ENCODE measurements around the gene LAYN. TPM values are rescaled to one million over a fixed set of nuclear protein-coding genes. Genes with fewer than 3 reads are reported as not detected.

LAYN gene, protein sequence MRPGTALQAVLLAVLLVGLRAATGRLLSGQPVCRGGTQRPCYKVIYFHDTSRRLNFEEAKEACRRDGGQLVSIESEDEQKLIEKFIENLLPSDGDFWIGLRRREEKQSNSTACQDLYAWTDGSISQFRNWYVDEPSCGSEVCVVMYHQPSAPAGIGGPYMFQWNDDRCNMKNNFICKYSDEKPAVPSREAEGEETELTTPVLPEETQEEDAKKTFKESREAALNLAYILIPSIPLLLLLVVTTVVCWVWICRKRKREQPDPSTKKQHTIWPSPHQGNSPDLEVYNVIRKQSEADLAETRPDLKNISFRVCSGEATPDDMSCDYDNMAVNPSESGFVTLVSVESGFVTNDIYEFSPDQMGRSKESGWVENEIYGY
- total RNA-seq = 15.8 and 16.5 TPM in 2 replicates

DNA sequence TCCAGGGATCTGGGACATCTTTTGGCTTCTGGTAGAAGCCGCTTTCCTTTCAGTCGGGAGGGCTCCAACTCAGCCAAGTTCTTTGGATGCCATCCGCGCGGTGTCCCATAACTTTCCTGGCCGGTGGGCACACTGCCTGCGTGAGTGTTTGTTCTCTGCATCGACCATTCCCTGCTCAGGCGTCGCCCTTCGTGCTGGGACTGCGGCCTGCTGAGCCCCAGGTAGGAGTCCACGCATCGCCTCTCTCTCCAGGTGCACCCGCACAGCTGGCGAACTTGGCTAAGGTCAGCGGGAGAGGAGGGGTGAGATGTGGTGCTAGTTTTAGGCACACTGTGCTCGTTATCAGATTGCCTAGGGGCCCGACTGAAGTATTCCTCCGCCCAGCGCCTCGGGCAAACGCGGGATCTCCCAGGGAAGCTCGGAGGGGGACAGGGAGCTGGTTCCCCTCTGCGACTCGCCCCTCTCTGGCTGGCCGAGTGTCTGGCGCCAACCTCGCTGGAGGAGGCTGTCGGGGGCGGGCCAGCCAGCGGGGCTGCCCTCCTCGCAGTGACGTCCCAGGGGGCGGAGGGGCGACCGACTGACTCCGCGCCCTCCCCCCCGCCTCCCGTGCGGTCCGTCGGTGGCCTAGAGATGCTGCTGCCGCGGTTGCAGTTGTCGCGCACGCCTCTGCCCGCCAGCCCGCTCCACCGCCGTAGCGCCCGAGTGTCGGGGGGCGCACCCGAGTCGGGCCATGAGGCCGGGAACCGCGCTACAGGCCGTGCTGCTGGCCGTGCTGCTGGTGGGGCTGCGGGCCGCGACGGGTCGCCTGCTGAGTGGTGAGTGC, at the start of gene LAYN:
TSS of gene LAYN (plus strand) at position 607 of the 823 bp plus-strand sequence. CDS start at position 731, 124 bp downstream.
- H3K27ac Mint-ChIP-seq = peak within 1 kb of the TSS; percentile 65
- intact Hi-C loops (cut with micrococcal nuclease) = loop anchor here (2.0 kb wide), 1 partner anchor 14 kb away; no protein-coding TSS in a partner anchor

DNA sequence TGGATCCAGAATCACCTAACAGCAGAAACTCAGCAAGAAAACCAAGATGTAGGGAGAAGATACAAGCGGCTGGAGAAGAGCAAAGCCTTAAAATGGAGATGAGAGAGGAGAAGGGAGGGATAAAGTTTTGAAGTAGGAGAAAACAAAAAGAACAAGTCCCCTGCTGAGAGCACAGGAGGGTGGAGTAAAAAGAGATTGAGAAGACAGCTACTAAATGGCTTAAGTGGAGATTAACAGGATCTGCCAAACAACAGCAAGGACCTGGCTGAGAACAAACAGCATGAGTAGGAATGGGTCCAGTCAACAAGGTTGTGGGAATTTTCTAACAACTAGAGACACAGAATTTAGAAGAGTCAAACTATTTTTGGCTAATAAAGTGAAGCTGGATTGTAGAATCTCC, 46.5 kb upstream of the LAYN start:
- no peaks in the 10 kb centered on the region for H3K4me1 Mint-ChIP-seq (ENCODE audit: low read depth)
- no peak for DNase-seq (ENCODE audit: low spot score)
- peaks cover 40% of the 10 kb centered on the region for H3K27me3 Mint-ChIP-seq (ENCODE audit: low read depth)
- H3K9me3 Mint-ChIP-seq = no peaks in the 10 kb centered on the region
- intact Hi-C loops (cut with micrococcal nuclease) = no loop called here
- no peak overlapping the region for H3K4me3 Mint-ChIP-seq (ENCODE audit: low read depth)
- H3K36me3 Mint-ChIP-seq (ENCODE audit: low read depth) = no peaks in the 10 kb centered on the region
- H3K27ac Mint-ChIP-seq = no peak overlapping the region

More for the DNA sequence above, at the start of gene LAYN:
- Mint-ChIP-seq H3K36me3 (ENCODE audit: low read depth) (no peaks in the 10 kb centered on the region), H3K9me3 (no peaks in the 10 kb centered on the region), H3K4me3 (ENCODE audit: low read depth) (peak within 1 kb of the TSS; percentile 72), H3K27me3 (ENCODE audit: low read depth) (peaks cover 72% of the 10 kb centered on the region), H3K4me1 (ENCODE audit: low read depth) (peaks cover 24% of the 10 kb centered on the region)
- peak; percentile 14 for DNase-seq (ENCODE audit: low spot score)

GRCh38 chr11:111499483-111499882, 41.0 kb upstream of the LAYN start:
- no peaks in the 10 kb centered on the region for H3K4me1 Mint-ChIP-seq (ENCODE audit: low read depth)
- DNase-seq (ENCODE audit: low spot score) = no peak
- no peaks in the 10 kb centered on the region for H3K9me3 Mint-ChIP-seq
- no peaks in the 10 kb centered on the region for H3K36me3 Mint-ChIP-seq (ENCODE audit: low read depth)
- intact Hi-C loops (cut with micrococcal nuclease) = no loop called here
- H3K27me3 Mint-ChIP-seq (ENCODE audit: low read depth) = peaks cover 58% of the 10 kb centered on the region
- H3K27ac Mint-ChIP-seq = no peak overlapping the region
- no peak overlapping the region for H3K4me3 Mint-ChIP-seq (ENCODE audit: low read depth)

- Mint-ChIP-seq H3K36me3 (ENCODE audit: low read depth) (no peaks in the 10 kb centered on the region), H3K27me3 (ENCODE audit: low read depth) (peaks cover 57% of the 10 kb centered on the region), H3K4me3 (ENCODE audit: low read depth) (no peak overlapping the region), H3K9me3 (no peaks in the 10 kb centered on the region), H3K4me1 (ENCODE audit: low read depth) (no peaks in the 10 kb centered on the region), H3K27ac (no peak overlapping the region)
- intact Hi-C loops (cut with micrococcal nuclease) = no loop called here
- no peak for DNase-seq (ENCODE audit: low spot score)
Measured at GRCh38 chr11:111500481-111500880, 40.0 kb upstream of the LAYN start.

DNA sequence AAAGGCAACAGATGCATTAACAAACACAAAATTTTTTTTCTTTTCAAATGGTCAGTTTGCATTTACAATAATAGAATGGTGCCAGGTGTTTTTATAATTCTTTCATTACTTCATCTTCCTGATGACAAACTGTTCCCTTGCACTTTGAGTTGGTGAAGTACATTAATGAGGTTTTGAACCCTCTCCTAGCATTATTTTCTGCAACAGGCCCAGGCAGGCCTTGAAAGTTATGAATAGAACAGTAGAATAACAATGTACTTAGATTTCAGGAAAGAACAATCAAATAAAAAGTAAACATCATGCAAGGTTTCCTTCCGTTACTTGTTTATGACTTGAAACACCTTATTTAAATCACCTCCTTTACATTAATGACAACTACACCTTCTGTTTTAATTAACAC, 37.9 kb upstream of the LAYN start:
- no peaks in the 10 kb centered on the region for H3K4me1 Mint-ChIP-seq (ENCODE audit: low read depth)
- H3K4me3 Mint-ChIP-seq (ENCODE audit: low read depth) = no peak overlapping the region
- peaks cover 61% of the 10 kb centered on the region for H3K27me3 Mint-ChIP-seq (ENCODE audit: low read depth)
- no peaks in the 10 kb centered on the region for H3K36me3 Mint-ChIP-seq (ENCODE audit: low read depth)
- no peaks in the 10 kb centered on the region for H3K9me3 Mint-ChIP-seq
- DNase-seq (ENCODE audit: low spot score) = no peak
- H3K27ac Mint-ChIP-seq = no peak overlapping the region
- intact Hi-C loops (cut with micrococcal nuclease) = no loop called here

GRCh38 chr11:111510311-111510710, 30.2 kb upstream of the LAYN start:
- H3K4me1 Mint-ChIP-seq (ENCODE audit: low read depth) = peaks cover 8% of the 10 kb centered on the region
- no peaks in the 10 kb centered on the region for H3K9me3 Mint-ChIP-seq
- no peak overlapping the region for H3K4me3 Mint-ChIP-seq (ENCODE audit: low read depth)
- no peak overlapping the region for H3K27ac Mint-ChIP-seq
- peaks cover 58% of the 10 kb centered on the region for H3K27me3 Mint-ChIP-seq (ENCODE audit: low read depth)
- no peak for DNase-seq (ENCODE audit: low spot score)
- no peaks in the 10 kb centered on the region for H3K36me3 Mint-ChIP-seq (ENCODE audit: low read depth)
- intact Hi-C loops (cut with micrococcal nuclease) = no loop called here

DNA sequence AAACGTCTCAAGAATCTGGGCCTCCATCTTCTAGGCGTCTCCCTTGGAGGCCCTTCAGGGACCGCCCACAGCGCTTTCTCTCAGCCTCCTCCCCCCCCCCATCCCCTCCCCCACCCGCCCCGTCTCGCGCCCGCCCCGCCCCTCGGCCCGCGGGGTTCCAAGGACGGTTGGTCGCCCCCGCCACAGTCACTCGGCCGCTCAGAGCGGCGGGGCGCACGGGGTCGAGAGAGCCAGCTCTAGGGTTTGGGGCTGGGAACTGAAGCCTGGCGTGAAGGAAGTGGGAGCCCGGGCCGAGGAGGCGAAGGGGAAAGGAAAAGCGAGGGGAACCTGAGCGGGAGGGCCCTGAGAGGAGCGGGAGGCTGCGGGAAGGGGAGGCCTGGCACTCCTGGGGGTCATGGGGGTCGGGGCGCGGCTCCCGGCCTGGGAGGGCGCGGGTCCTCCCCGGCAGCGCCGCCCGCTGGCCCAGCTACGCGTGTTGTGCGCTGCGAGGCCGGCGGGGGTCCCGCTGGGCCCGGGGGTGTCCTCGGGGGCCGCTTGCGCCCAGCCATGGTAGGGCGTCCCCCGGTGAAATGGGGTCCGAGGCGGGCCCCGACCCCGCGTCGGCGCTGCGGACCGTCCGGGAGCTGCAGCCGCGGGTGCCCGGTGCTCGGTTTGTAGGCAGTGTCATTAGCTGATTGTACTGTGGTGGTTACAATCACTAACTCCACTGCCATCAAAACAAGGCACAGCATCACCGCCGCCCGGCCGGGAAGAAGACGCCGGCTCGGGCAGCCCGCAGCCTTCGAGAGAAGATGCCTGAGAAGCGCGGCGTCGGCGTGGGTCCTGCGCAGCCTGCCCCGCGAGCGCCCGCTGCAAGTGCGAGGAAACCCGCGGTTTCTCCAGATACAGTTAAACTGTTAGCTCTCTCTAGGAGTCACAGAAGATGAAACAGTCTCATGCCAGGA, 28.0 kb upstream of the LAYN start, which contains the start of gene BTG4:
TSS of gene BTG4 (minus strand) at position 91 of the 944 bp plus-strand sequence. CDS start 13,610 bp downstream, outside the sequence.
- peaks cover 50% of the 10 kb centered on the region for H3K27me3 Mint-ChIP-seq (ENCODE audit: low read depth)
- no peaks in the 10 kb centered on the region for H3K9me3 Mint-ChIP-seq
- H3K4me3 Mint-ChIP-seq (ENCODE audit: low read depth) = peak within 1 kb of the TSS; percentile 76
- intact Hi-C loops (cut with micrococcal nuclease) = loop anchor here (2.0 kb wide), 1 partner anchor 16 kb away; no protein-coding TSS in a partner anchor
- peak within 1 kb of the TSS; percentile 46 for H3K27ac Mint-ChIP-seq
- no peak for DNase-seq (ENCODE audit: low spot score)
- peaks cover 8% of the 10 kb centered on the region for H3K4me1 Mint-ChIP-seq (ENCODE audit: low read depth)
- no peaks in the 10 kb centered on the region for H3K36me3 Mint-ChIP-seq (ENCODE audit: low read depth)

- Mint-ChIP-seq H3K36me3 (ENCODE audit: low read depth) (no peaks in the 10 kb centered on the region), H3K4me3 (ENCODE audit: low read depth) (peak overlapping the region; percentile 47), H3K27me3 (ENCODE audit: low read depth) (peaks cover 44% of the 10 kb centered on the region), H3K4me1 (ENCODE audit: low read depth) (peaks cover 8% of the 10 kb centered on the region), H3K9me3 (no peaks in the 10 kb centered on the region), H3K27ac (no peak overlapping the region)
- intact Hi-C loops (cut with micrococcal nuclease) = loop anchor here (2.0 kb wide), 1 partner anchor 16 kb away; no protein-coding TSS in a partner anchor
- DNase-seq (ENCODE audit: low spot score) = no peak
Measured at GRCh38 chr11:111513240-111513605, 27.3 kb upstream of the LAYN start.

DNA sequence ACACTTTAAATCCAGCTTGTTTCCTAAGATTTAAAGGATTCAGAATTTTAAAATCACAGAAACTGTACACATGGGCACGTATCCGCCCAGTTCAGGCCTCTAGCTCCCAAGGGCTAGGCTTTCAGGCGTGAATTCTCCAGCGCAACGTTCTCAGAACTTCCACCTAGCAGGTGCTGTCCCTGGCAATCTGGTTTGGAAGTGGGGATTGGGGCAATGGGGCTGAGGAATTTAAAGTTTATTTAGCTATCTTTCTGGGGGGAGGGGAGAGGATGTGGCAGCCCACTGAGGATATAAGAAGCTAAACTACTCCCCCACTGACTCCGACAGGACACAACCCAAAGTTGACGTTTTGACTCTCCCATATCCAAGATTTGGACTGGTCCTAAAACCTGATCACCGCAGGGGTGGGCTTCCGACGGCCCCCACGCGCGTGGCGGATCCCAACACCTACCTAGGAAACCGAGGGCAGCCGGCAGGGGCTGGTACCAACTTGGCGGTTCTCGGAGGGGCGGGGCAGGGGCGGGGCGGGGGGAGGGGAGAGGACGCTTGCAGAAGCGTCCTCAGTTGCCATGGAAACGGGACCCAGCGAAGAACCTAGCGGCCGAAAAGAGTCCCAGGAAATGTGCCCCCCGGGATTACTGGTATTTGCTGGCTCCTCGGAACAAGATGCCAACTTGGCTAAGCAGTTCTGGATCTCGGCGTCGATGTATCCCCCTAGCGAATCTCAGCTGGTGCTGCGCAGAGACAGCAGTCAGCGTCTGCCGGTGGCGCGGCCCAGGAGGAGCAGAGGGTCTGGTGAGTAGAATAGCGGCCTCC, 26.1 kb upstream of the LAYN start, which contains the start of gene HOATZ:
TSS of gene HOATZ (plus strand) at position 563 of the 816 bp plus-strand sequence. CDS start at position 570, 7 bp downstream.
- peaks cover 36% of the 10 kb centered on the region for H3K27me3 Mint-ChIP-seq (ENCODE audit: low read depth)
- H3K27ac Mint-ChIP-seq = no peak within 1 kb of the TSS
- H3K9me3 Mint-ChIP-seq = no peaks in the 10 kb centered on the region
- H3K4me1 Mint-ChIP-seq (ENCODE audit: low read depth) = peaks cover 11% of the 10 kb centered on the region
- no peak within 1 kb of the TSS for H3K4me3 Mint-ChIP-seq (ENCODE audit: low read depth)
- DNase-seq (ENCODE audit: low spot score) = no peak
- no peaks in the 10 kb centered on the region for H3K36me3 Mint-ChIP-seq (ENCODE audit: low read depth)
- intact Hi-C loops (cut with micrococcal nuclease) = no loop called here

DNA sequence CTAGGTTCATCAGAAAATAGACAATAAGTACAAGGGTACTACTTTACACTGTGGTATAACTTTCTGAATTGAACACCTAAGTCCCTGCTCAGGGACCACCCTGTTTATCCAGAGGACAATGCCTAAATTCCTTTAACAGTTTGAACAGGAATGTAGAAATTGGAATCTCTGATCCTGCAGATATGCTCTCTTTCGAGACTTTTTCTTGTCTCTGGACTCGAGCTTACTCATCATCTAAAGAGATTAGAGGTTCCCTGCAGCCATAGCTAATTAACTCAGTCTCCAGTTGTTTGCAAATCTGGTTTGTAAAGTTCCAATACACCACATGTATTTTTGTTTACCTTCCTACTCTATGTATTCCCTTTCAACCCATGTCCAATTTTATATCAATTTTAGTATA, 24.9 kb upstream of the LAYN start:
- Mint-ChIP-seq H3K4me1 (ENCODE audit: low read depth) (peaks cover 12% of the 10 kb centered on the region), H3K36me3 (ENCODE audit: low read depth) (no peaks in the 10 kb centered on the region), H3K4me3 (ENCODE audit: low read depth) (no peak overlapping the region), H3K27ac (no peak overlapping the region), H3K9me3 (no peaks in the 10 kb centered on the region), H3K27me3 (ENCODE audit: low read depth) (peaks cover 32% of the 10 kb centered on the region)
- intact Hi-C loops (cut with micrococcal nuclease) = no loop called here
- no peak for DNase-seq (ENCODE audit: low spot score)

DNA sequence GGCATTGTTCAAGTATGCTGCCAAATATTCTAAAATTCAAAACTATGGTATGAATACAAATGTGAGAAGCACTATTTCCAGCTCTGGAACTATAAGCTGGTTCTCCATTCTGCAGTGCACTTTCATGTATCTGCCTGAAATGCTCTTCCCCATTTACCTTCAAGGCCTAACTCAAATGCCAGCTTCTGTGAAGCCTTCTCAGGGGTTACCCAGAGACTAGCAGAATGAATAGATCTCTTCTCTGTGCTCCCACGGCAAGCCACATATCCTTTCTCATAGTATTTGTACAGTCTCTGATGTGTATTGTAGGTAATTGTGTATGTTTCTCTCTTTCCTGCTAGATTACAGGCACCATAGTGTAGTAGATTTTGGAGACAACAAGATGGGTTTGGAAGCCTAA, 21.9 kb upstream of the LAYN start:
- intact Hi-C loops (cut with micrococcal nuclease) = no loop called here
- DNase-seq (ENCODE audit: low spot score) = no peak
- Mint-ChIP-seq H3K4me3 (ENCODE audit: low read depth) (no peak overlapping the region), H3K9me3 (no peaks in the 10 kb centered on the region), H3K36me3 (ENCODE audit: low read depth) (no peaks in the 10 kb centered on the region), H3K4me1 (ENCODE audit: low read depth) (peaks cover 20% of the 10 kb centered on the region), H3K27ac (no peak overlapping the region), H3K27me3 (ENCODE audit: low read depth) (peaks cover 15% of the 10 kb centered on the region)
